HL-60 (cell line): Measurements from ENCODE around the gene MORN4.

Experiments
- DNase-seq, 2 experiments: peaks; one replicate each; pipeline ENCODE4 v3.0.0-alpha.2; 2010 to 2020; ENCODE audit warnings: low read depth in 1 of 2, low spot score in 1 of 2
- H3K27ac ChIP-seq: fragments of 250-450 bp; sonication (Bioruptor Pico); replicated peaks from 2 replicates; pipeline ENCODE4 v1.5.1; 2020; ENCODE audit warnings: mild to moderate bottlenecking, moderate library complexity
- H3K27me3 ChIP-seq: fragments of 250-450 bp; sonication (Bioruptor Pico); 2 replicates; pipeline ENCODE4 v1.5.1; 2021; ENCODE audit warnings: mild to moderate bottlenecking, moderate library complexity; ENCODE audit not compliant: insufficient read depth, poor library complexity, severe bottlenecking
- H3K4me3 ChIP-seq: replicated peaks from 2 replicates; pipeline ENCODE4 v1.5.1; 2011; ENCODE audit warnings: mild to moderate bottlenecking, control low read depth, low read length; ENCODE audit not compliant: insufficient read depth
- CTCF ChIP-seq: IDR thresholded peaks from one replicate; pipeline ENCODE4 v1.5.1; 2011; ENCODE audit warnings: low read length, control low read depth, inconsistent platforms; ENCODE audit not compliant: insufficient read depth
- GABPA ChIP-seq: IDR thresholded peaks from 2 replicates; pipeline ENCODE4 v1.6.1; 2012; ENCODE audit warnings: low read depth
- POLR2AphosphoS5 ChIP-seq: IDR thresholded peaks from 2 replicates; pipeline ENCODE4 v1.6.1; 2012; ENCODE audit warnings: low read depth
- SPI1 ChIP-seq: IDR thresholded peaks from 2 replicates; pipeline ENCODE4 v1.6.1; 2012; ENCODE audit warnings: low read depth, mild to moderate bottlenecking, borderline replicate concordance
- TF ChIP-seq, protein P1 (sequence below): IDR thresholded peaks from 2 replicates; pipeline ENCODE4 v1.6.1; 2012; ENCODE audit warnings: low read depth; ENCODE audit not compliant: insufficient replicate concordance

MORN4 gene

GRCh38 chr10:97570789-97571471 is 62.4 kb downstream of the MORN4 start:
- H3K27me3 ChIP-seq, result no peaks in the 10 kb centered on the region
- no peak for DNase-seq
- H3K27ac ChIP-seq, result no peak overlapping the region
- H3K4me3 ChIP-seq, result no peak overlapping the region
- TF ChIP-seq CTCF, result no peak
- no peak for TF ChIP-seq GABPA
- TF ChIP-seq SPI1, result no peak
- no peak for TF ChIP-seq POLR2AphosphoS5
- TF ChIP-seq, protein P1, sequence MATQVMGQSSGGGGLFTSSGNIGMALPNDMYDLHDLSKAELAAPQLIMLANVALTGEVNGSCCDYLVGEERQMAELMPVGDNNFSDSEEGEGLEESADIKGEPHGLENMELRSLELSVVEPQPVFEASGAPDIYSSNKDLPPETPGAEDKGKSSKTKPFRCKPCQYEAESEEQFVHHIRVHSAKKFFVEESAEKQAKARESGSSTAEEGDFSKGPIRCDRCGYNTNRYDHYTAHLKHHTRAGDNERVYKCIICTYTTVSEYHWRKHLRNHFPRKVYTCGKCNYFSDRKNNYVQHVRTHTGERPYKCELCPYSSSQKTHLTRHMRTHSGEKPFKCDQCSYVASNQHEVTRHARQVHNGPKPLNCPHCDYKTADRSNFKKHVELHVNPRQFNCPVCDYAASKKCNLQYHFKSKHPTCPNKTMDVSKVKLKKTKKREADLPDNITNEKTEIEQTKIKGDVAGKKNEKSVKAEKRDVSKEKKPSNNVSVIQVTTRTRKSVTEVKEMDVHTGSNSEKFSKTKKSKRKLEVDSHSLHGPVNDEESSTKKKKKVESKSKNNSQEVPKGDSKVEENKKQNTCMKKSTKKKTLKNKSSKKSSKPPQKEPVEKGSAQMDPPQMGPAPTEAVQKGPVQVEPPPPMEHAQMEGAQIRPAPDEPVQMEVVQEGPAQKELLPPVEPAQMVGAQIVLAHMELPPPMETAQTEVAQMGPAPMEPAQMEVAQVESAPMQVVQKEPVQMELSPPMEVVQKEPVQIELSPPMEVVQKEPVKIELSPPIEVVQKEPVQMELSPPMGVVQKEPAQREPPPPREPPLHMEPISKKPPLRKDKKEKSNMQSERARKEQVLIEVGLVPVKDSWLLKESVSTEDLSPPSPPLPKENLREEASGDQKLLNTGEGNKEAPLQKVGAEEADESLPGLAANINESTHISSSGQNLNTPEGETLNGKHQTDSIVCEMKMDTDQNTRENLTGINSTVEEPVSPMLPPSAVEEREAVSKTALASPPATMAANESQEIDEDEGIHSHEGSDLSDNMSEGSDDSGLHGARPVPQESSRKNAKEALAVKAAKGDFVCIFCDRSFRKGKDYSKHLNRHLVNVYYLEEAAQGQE, result no peak

- Histone ChIP-seq H3K27ac (no peak overlapping the region), H3K4me3 (no peak overlapping the region)
- TF ChIP-seq CTCF (no peak), GABPA (no peak), POLR2AphosphoS5 (no peak), SPI1 (no peak)
- TF ChIP-seq, protein P1, result no peak
These were observed 63.0 kb downstream of the MORN4 start for GRCh38 chr10:97570146-97570788.

DNA sequence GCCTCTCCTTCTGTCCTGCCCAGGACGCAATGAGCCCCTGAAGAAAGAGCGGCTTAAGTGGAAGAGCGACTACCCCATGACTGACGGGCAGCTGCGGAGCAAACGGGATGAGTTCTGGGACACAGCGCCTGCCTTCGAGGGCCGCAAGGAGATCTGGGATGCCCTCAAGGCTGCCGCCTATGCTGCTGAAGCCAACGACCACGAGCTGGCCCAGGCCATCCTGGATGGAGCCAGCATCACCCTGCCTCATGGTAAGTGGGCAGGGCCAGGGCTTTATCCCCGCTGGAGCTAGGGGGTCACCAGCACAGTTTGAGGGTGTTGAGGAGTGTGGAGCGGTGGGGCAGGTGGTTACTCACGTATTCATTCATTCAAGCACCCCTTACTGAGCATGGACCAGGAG is 65.4 kb downstream of the MORN4 start:
- no peak for DNase-seq
- TF ChIP-seq, protein P1, result no peak
- TF ChIP-seq POLR2AphosphoS5, result no peak
- no peak for TF ChIP-seq SPI1
- TF ChIP-seq GABPA, result no peak
- no peak for TF ChIP-seq CTCF
- H3K27me3 ChIP-seq, result no peaks in the 10 kb centered on the region
- H3K27ac ChIP-seq, result no peak overlapping the region
- H3K4me3 ChIP-seq, result no peak overlapping the region

More at GRCh38 chr10:97570146-97570788, 63.0 kb downstream of the MORN4 start:
- no peak for DNase-seq
- no peaks in the 10 kb centered on the region for H3K27me3 ChIP-seq
